GM12875 (cell line): ENCODE measurements around the gene AGPAT1.

Experiments
- H3K4me3 ChIP-seq: one replicate; pipeline ENCODE4 v1.5.1; 2011; ENCODE audit warnings: low read depth, low read length, control low read depth
- CTCF ChIP-seq: IDR thresholded peaks from 2 replicates; pipeline ENCODE4 v1.5.1; 2011; ENCODE audit warnings: low read depth, mild to moderate bottlenecking, control low read depth, inconsistent platforms, low read length, moderate library complexity, borderline replicate concordance; ENCODE audit not compliant: insufficient read depth

AGPAT1 gene

GRCh38 chr6:32175711-32176475 lies at the start of gene AGPAT1:
AGPAT1 (minus strand) TSS chr6:32176084; CDS start chr6:32171496, 4,588 bp downstream.
- TF ChIP-seq CTCF, result no peak
- H3K4me3 ChIP-seq, result peak within 1 kb of the TSS; percentile 68

GRCh38 chr6:32224696-32225095 lies 48.8 kb upstream of the AGPAT1 start:
- TF ChIP-seq CTCF, result no peak
- no peak overlapping the region for H3K4me3 ChIP-seq

- no peak for TF ChIP-seq CTCF
- no peak within 1 kb of the TSS for H3K4me3 ChIP-seq
Measured at GRCh38 chr6:32223258-32224235, 47.7 kb upstream of the AGPAT1 start, which contains the start of gene NOTCH4. NOTCH4 (minus strand) TSS chr6:32224067; CDS start chr6:32223928, 139 bp downstream.

GRCh38 chr6:32222333-32223230 lies 46.7 kb upstream of the AGPAT1 start:
- no peak overlapping the region for H3K4me3 ChIP-seq
- TF ChIP-seq CTCF, result no peak

GRCh38 chr6:32220021-32220420 lies 44.1 kb upstream of the AGPAT1 start:
- no peak overlapping the region for H3K4me3 ChIP-seq
- TF ChIP-seq CTCF, result no peak

GRCh38 chr6:32218167-32218566 lies 42.3 kb upstream of the AGPAT1 start:
- TF ChIP-seq CTCF, result no peak
- no peak overlapping the region for H3K4me3 ChIP-seq
